ENCODE data around the gene TSPAN1.

GRCh38 chr1:46131712-46132528 lies 43.0 kb upstream of the TSPAN1 start:
- TF ChIP-seq CTCF (IDR thresholded peaks at IDR 0.05) (no peak), POLR2A (IDR thresholded peaks at IDR 0.05) (no peak)

All from body of pancreas (tissue), 4 donors.